Measurements from ENCODE around the gene DDAH2.

The DDAH2 gene

GRCh38 chr6:31760790-31761189 is 31.7 kb upstream of the DDAH2 start:
- no peak for DNase-seq

GRCh38 chr6:31758281-31758680 is 29.2 kb upstream of the DDAH2 start:
- DNase-seq, result no peak

- no peak for DNase-seq
Measured at GRCh38 chr6:31752739-31753319, 23.7 kb upstream of the DDAH2 start.

- DNase-seq, result no peak
Measured at GRCh38 chr6:31750411-31751022, 21.4 kb upstream of the DDAH2 start.

- DNase-seq, result no peak
Measured at GRCh38 chr6:31749301-31750036, 20.4 kb upstream of the DDAH2 start.

- no peak for DNase-seq
Measured at GRCh38 chr6:31744422-31744821, 15.3 kb upstream of the DDAH2 start.

GRCh38 chr6:31742894-31743293 is 13.8 kb upstream of the DDAH2 start:
- DNase-seq, result no peak

GRCh38 chr6:31741815-31742214 is 12.7 kb upstream of the DDAH2 start:
- DNase-seq, result no peak

- peak; percentile 58 for DNase-seq
Measured at GRCh38 chr6:31740397-31741223, 11.5 kb upstream of the DDAH2 start.

- DNase-seq, result peak; percentile 98
Measured at GRCh38 chr6:31739639-31740396, 10.7 kb upstream of the DDAH2 start, which contains the start of gene MSH5. Gene MSH5 (plus strand): TSS chr6:31740005. CDS start chr6:31740467, 462 bp downstream.

- DNase-seq, result peak; percentile 79
Measured at GRCh38 chr6:31737991-31738979, 9.2 kb upstream of the DDAH2 start.

- no peak for DNase-seq
Measured at GRCh38 chr6:31737315-31737990, 8.4 kb upstream of the DDAH2 start.

- DNase-seq, result no peak
Measured at GRCh38 chr6:31736768-31737314, 7.7 kb upstream of the DDAH2 start.

GRCh38 chr6:31736021-31736767 is 7.1 kb upstream of the DDAH2 start, which contains the start of gene CLIC1:
Gene CLIC1 (minus strand): TSS chr6:31736530. CDS start chr6:31736300, 230 bp downstream.
- DNase-seq, result peak; percentile 91

GRCh38 chr6:31734821-31735406 is 5.8 kb upstream of the DDAH2 start:
- DNase-seq, result peak; percentile 69

GRCh38 chr6:31734247-31734820 is 5.2 kb upstream of the DDAH2 start:
- DNase-seq, result no peak

- no peak for DNase-seq
Measured at GRCh38 chr6:31733734-31734133, 4.6 kb upstream of the DDAH2 start.

GRCh38 chr6:31732029-31732428 is 2.9 kb upstream of the DDAH2 start:
- DNase-seq, result no peak

All from stimulated activated CD4-positive, alpha-beta T cell treated with anti-CD3 and anti-CD28 coated beads, Interleukin-15, amount 100 ng/mL, for 24 hours (primary cell).